Measurements from ENCODE around the gene RUNX2. TPM values are rescaled to one million over a fixed set of nuclear protein-coding genes. Genes with fewer than 3 reads are reported as not detected.

Gene RUNX2
- total RNA-seq, 1 experiment from 2014 or later, result 9.3 TPM

GRCh38 chr6:45531999-45532595 lies 204.0 kb downstream of the RUNX2 start:
- Mint-ChIP-seq H3K27ac (ENCODE audit: low read depth, unreplicated experiment) (peak overlapping the region; percentile 51), H3K27me3 (ENCODE audit: insufficient read depth, unreplicated experiment) (no peaks in the 10 kb centered on the region), H3K36me3 (ENCODE audit: insufficient read depth, unreplicated experiment) (peaks cover 18% of the 10 kb centered on the region), H3K9me3 (ENCODE audit: unreplicated experiment) (no peaks in the 10 kb centered on the region), H3K4me1 (ENCODE audit: insufficient read depth, unreplicated experiment) (peaks cover 8% of the 10 kb centered on the region), H3K4me3 (ENCODE audit: unreplicated experiment) (no peak overlapping the region)
- no TSS peak for BruUV-seq (replicated peaks)
- no peak for TF ChIP-seq CTCF (IDR thresholded peaks at IDR 0.05; ENCODE audit: unreplicated experiment)
- intact Hi-C loops (cut with micrococcal nuclease), result no loop called here
- CTCF ChIA-PET, result interaction anchor here (0.6 kb wide), 1 partner anchor 870 kb away, joined by 3 read pairs; no protein-coding TSS in a partner anchor
- DNase-seq (ENCODE audit: unreplicated experiment), result no peak
- POLR2A ChIA-PET, result no interaction called here

DNA sequence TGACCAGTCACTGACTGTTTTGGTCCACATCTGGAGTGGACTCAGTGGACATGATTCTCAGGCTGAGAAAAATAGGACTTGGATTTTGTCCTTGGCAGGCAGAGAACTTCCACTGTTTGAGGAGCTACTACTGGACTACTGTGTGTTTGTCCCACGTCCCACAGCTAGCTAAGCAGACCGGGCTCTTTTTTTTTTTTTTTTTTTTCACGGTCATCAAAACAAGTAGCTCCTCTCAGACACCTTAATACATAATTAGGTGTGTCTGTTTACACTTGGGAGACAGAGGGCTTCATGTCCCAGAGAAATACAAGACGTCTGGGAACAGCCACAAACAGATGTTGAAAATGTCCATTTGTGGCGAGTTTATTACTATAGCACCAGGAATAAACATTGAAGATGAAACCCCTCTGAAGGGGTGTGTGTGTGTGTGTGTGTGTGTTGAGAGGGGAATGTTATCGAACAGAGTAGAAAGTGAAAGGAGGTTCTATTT lies 204.6 kb downstream of the RUNX2 start:
- Mint-ChIP-seq H3K4me3 (ENCODE audit: unreplicated experiment) (no peak overlapping the region), H3K27ac (ENCODE audit: low read depth, unreplicated experiment) (peak overlapping the region; percentile 51), H3K9me3 (ENCODE audit: unreplicated experiment) (no peaks in the 10 kb centered on the region), H3K4me1 (ENCODE audit: insufficient read depth, unreplicated experiment) (peaks cover 8% of the 10 kb centered on the region), H3K36me3 (ENCODE audit: insufficient read depth, unreplicated experiment) (peaks cover 18% of the 10 kb centered on the region), H3K27me3 (ENCODE audit: insufficient read depth, unreplicated experiment) (no peaks in the 10 kb centered on the region)
- POLR2A ChIA-PET, result no interaction called here
- BruUV-seq (replicated peaks), result no TSS peak
- intact Hi-C loops (cut with micrococcal nuclease), result no loop called here
- no peak for TF ChIP-seq CTCF (IDR thresholded peaks at IDR 0.05; ENCODE audit: unreplicated experiment)
- CTCF ChIA-PET, result interaction anchor here (0.6 kb wide), 1 partner anchor 231 kb away, joined by 3 read pairs; no protein-coding TSS in a partner anchor
- DNase-seq (ENCODE audit: unreplicated experiment), result no peak

DNA sequence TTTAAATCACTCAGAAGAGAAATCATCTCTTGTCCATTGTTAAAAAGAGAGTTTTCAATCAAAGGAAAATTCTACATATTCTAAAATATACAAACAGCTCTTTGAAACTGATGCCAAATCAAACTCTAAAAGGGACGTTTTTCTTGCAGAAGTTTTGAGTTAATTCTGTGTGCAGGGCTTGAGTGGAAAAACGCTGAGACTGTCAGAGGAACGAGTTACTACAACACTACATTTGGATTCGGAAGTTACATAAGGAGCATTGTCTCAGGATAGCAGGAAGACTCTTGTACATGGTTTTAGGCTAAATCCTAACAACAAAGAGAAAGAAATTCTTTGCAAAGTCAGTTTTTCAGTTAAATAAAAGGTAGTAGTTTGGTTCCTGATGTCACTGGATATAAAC lies 205.3 kb downstream of the RUNX2 start:
- CTCF ChIA-PET, result interaction anchor here (0.6 kb wide), 1 partner anchor 232 kb away, joined by 3 read pairs; no protein-coding TSS in a partner anchor
- POLR2A ChIA-PET, result no interaction called here
- Mint-ChIP-seq H3K4me1 (ENCODE audit: insufficient read depth, unreplicated experiment) (peaks cover 8% of the 10 kb centered on the region), H3K4me3 (ENCODE audit: unreplicated experiment) (no peak overlapping the region), H3K27ac (ENCODE audit: low read depth, unreplicated experiment) (no peak overlapping the region), H3K9me3 (ENCODE audit: unreplicated experiment) (no peaks in the 10 kb centered on the region), H3K36me3 (ENCODE audit: insufficient read depth, unreplicated experiment) (peaks cover 18% of the 10 kb centered on the region), H3K27me3 (ENCODE audit: insufficient read depth, unreplicated experiment) (no peaks in the 10 kb centered on the region)
- no peak for TF ChIP-seq CTCF (IDR thresholded peaks at IDR 0.05; ENCODE audit: unreplicated experiment)
- no peak for DNase-seq (ENCODE audit: unreplicated experiment)
- BruUV-seq (replicated peaks), result no TSS peak
- intact Hi-C loops (cut with micrococcal nuclease), result no loop called here

DNA sequence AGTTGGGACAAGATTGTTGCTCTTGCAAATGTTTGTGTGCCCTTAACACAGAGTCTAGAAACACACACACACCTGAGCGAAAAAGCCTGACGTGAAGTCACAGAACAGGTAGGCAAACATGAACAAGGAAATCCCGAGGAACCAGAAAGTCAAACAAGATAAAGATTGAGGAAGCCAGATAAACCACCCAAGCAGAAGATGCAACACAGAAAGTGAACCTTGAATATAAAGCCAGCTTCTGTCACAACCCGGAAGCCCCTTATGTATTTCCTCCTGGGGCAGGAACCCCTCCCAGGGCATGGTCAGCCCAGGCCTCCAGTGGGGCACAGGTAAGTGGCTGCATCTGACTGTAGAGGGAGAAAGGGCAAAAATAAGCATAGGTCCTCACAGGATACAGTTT lies 207.8 kb downstream of the RUNX2 start:
- H3K27ac Mint-ChIP-seq (ENCODE audit: low read depth, unreplicated experiment), result no peak overlapping the region
- H3K9me3 Mint-ChIP-seq (ENCODE audit: unreplicated experiment), result no peaks in the 10 kb centered on the region
- DNase-seq (ENCODE audit: unreplicated experiment), result no peak
- POLR2A ChIA-PET, result no interaction called here
- CTCF ChIA-PET, result interaction anchor here (0.7 kb wide), 1 partner anchor 131 kb away, joined by 3 read pairs; no protein-coding TSS in a partner anchor
- no peak overlapping the region for H3K4me3 Mint-ChIP-seq (ENCODE audit: unreplicated experiment)
- intact Hi-C loops (cut with micrococcal nuclease), result no loop called here
- H3K27me3 Mint-ChIP-seq (ENCODE audit: insufficient read depth, unreplicated experiment), result no peaks in the 10 kb centered on the region
- no peak for TF ChIP-seq CTCF (IDR thresholded peaks at IDR 0.05; ENCODE audit: unreplicated experiment)
- peaks cover 18% of the 10 kb centered on the region for H3K36me3 Mint-ChIP-seq (ENCODE audit: insufficient read depth, unreplicated experiment)
- H3K4me1 Mint-ChIP-seq (ENCODE audit: insufficient read depth, unreplicated experiment), result peaks cover 8% of the 10 kb centered on the region
- no TSS peak for BruUV-seq (replicated peaks)
